HepG2 (cell line): ENCODE data around the gene ZBTB22. TPM values are rescaled to one million over a fixed set of nuclear protein-coding genes. Genes with fewer than 3 reads are reported as not detected.
A peak's percentile ranks its signal among the peaks of the same experiment; 100 is the strongest.

Experiments used
- BRD4 ChIP-seq: sonication (generic); formaldehyde crosslinking; IDR thresholded peaks from 2 replicates; pipeline ENCODE4 v1.4.0; 2020; ENCODE audit warnings: missing genetic modification reagents
- CBX5 ChIP-seq: sonication (generic); formaldehyde crosslinking; IDR thresholded peaks from 2 replicates; pipeline ENCODE4 v1.4.0; 2020; ENCODE audit warnings: missing genetic modification reagents, borderline replicate concordance
- DBP ChIP-seq: sonication (generic); formaldehyde crosslinking; IDR thresholded peaks from 2 replicates; pipeline ENCODE4 v1.4.0; 2020; ENCODE audit warnings: missing genetic modification reagents; ENCODE audit errors: not compliant biosample characterization
- ELK4 ChIP-seq: sonication (generic); formaldehyde crosslinking; IDR thresholded peaks from 2 replicates; pipeline ENCODE4 v1.9.0; 2021; ENCODE audit warnings: missing genetic modification reagents, borderline replicate concordance
- KDM2A ChIP-seq: sonication (generic); formaldehyde crosslinking; IDR thresholded peaks from 2 replicates; pipeline ENCODE4 v1.4.0; 2020; ENCODE audit warnings: low read depth, missing genetic modification reagents, borderline replicate concordance
- KLF11 ChIP-seq: IDR thresholded peaks from 2 replicates; pipeline ENCODE4 v1.6.1; 2016; ENCODE audit warnings: missing compliant biosample characterization
- MXD1 ChIP-seq: sonication (generic); formaldehyde crosslinking; IDR thresholded peaks from 2 replicates; pipeline ENCODE4 v1.4.0; 2020; ENCODE audit warnings: mild to moderate bottlenecking, missing genetic modification reagents
- PBX3 ChIP-seq: sonication (generic); formaldehyde crosslinking; IDR thresholded peaks from 2 replicates; pipeline ENCODE4 v1.8.1; 2023; ENCODE audit warnings: missing genetic modification reagents, inconsistent platforms, borderline replicate concordance
- SP1 ChIP-seq, 2 experiments: fragments of 450-650 bp in 1 of 2; sonication (generic) in 1 of 2; formaldehyde crosslinking in 1 of 2; IDR thresholded peaks; 2 replicates each; pipeline versions ENCODE4 v1.4.0 to v1.6.1; 2016 to 2020; ENCODE audit warnings: missing genetic modification reagents in 1 of 2
- TOPORS ChIP-seq: sonication (generic); formaldehyde crosslinking; IDR thresholded peaks from 2 replicates; pipeline ENCODE4 v1.8.0; 2023; ENCODE audit warnings: mild to moderate bottlenecking, missing genetic modification reagents
- ZIK1 ChIP-seq: sonication (generic); formaldehyde crosslinking; IDR thresholded peaks from 2 replicates; pipeline ENCODE4 v1.5.0; 2020; ENCODE audit warnings: mild to moderate bottlenecking, low read depth, missing genetic modification reagents, borderline replicate concordance
- ZNF256 ChIP-seq: sonication (generic); formaldehyde crosslinking; conservative IDR thresholded peaks from 2 replicates; pipeline ENCODE4 v1.4.0; 2020; ENCODE audit warnings: missing genetic modification reagents
- ZNF260 ChIP-seq: sonication (generic); formaldehyde crosslinking; IDR thresholded peaks from 2 replicates; pipeline ENCODE4 v1.4.0; 2020; ENCODE audit warnings: missing genetic modification reagents, low read depth, mild to moderate bottlenecking, borderline replicate concordance
- ZNF264 ChIP-seq: sonication (generic); formaldehyde crosslinking; IDR thresholded peaks from 2 replicates; pipeline ENCODE4 v1.4.0; 2020; ENCODE audit warnings: missing genetic modification reagents
- ZNF383 ChIP-seq: sonication (generic); formaldehyde crosslinking; IDR thresholded peaks from 2 replicates; pipeline ENCODE4 v1.4.0; 2020; ENCODE audit warnings: missing genetic modification reagents, mild to moderate bottlenecking, borderline replicate concordance
- ZNF589 ChIP-seq: sonication (generic); formaldehyde crosslinking; conservative IDR thresholded peaks from 2 replicates; pipeline ENCODE4 v1.8.0; 2022; ENCODE audit warnings: mild to moderate bottlenecking, moderate library complexity, missing genetic modification reagents
- ZNF747 ChIP-seq: sonication (generic); formaldehyde crosslinking; IDR thresholded peaks from 2 replicates; pipeline ENCODE4 v1.8.1; 2023; ENCODE audit warnings: missing genetic modification reagents, mild to moderate bottlenecking, borderline replicate concordance
- ZNF784 ChIP-seq: sonication (generic); formaldehyde crosslinking; IDR thresholded peaks from 2 replicates; pipeline ENCODE4 v1.5.1; 2020; ENCODE audit warnings: missing genetic modification reagents, mild to moderate bottlenecking, borderline replicate concordance
- polyA plus RNA-seq, 8 experiments: library from polyadenylated mRNA; depleted of rRNA in 3 of 8; stranded (reverse) in 7 of 8; unstranded in 1 of 8; fragments of >200 nt; fragmentation: Illumina TruSeq in 4 of 8; extraction: Trizol in 4 of 8; gene quantifications; 2 replicates each; pipeline versions ENCODE4 v1.2.1 to v1.2.3, GENCODE V29; 2011 to 2016; ENCODE audit warnings: low read depth in 4 of 8, missing spikeins in 1 of 8, mixed read lengths in 1 of 8; ENCODE audit not compliant: insufficient read depth in 1 of 8
- total RNA-seq, 5 experiments: library from RNA; depleted of rRNA; stranded (reverse); fragments of >200 nt; fragmentation: Illumina TruSeq; extraction: Trizol; gene quantifications; 2 replicates each; pipeline ENCODE4 v1.2.3, GENCODE V29; 2016; ENCODE audit warnings: low read depth in 1 of 5
- TF ChIP-seq, protein P1 (sequence below): sonication (generic); formaldehyde crosslinking; IDR thresholded peaks from 2 replicates; pipeline ENCODE4 v1.8.0; 2022; ENCODE audit warnings: missing genetic modification reagents, mild to moderate bottlenecking, inconsistent platforms, borderline replicate concordance
- TF ChIP-seq, protein P2 (sequence below): sonication (generic); formaldehyde crosslinking; IDR thresholded peaks from 2 replicates; pipeline ENCODE4 v1.5.1; 2020; ENCODE audit warnings: mild to moderate bottlenecking, moderate library complexity, missing genetic modification reagents

The ZBTB22 gene
- total and polyA plus RNA-seq, 2 of the 13 experiments (the other 11 are each of a cell fraction or from before 2014, with no cell fraction given) = 8.0 to 10.6 TPM

- TF ChIP-seq MXD1 (peak; percentile 88), ZNF383 (CRISPR knock-in tag) (peak; percentile 90), ZNF589 (CRISPR knock-in tag) (no peak), DBP (CRISPR knock-in tag) (peak; percentile 49), ZIK1 (peak; percentile 77; the same call in 1 of the 2 replicates), ZNF264 (CRISPR knock-in tag) (peak; percentile 81), SP1 (IDR thresholded peaks at IDR 0.05) (no peak), SP1 (CRISPR knock-in tag; IDR thresholded peaks at IDR 0.05) (0 out of 2 replicates have a peak, but pooled peaks have one; percentile 79), ZNF784 (CRISPR knock-in tag) (peak; percentile 84), ZNF747 (CRISPR knock-in tag) (0 out of 2 replicates have a peak, but pooled peaks have one; percentile 57), ZNF256 (CRISPR knock-in tag) (peak; percentile 92), ELK4 (CRISPR knock-in tag) (no peak; the same call in 1 of the 2 replicates), ZNF260 (CRISPR knock-in tag) (no peak), BRD4 (CRISPR knock-in tag) (peak; percentile 100), PBX3 (CRISPR knock-in tag) (peak; percentile 18; the same call in 1 of the 2 replicates), KLF11 (CRISPR knock-in tag) (peak; percentile 90), CBX5 (CRISPR knock-in tag) (peak; percentile 79; the same call in 1 of the 2 replicates), KDM2A (CRISPR knock-in tag) (peak; percentile 90), TOPORS (peak; percentile 58)
- TF ChIP-seq, protein P1, sequence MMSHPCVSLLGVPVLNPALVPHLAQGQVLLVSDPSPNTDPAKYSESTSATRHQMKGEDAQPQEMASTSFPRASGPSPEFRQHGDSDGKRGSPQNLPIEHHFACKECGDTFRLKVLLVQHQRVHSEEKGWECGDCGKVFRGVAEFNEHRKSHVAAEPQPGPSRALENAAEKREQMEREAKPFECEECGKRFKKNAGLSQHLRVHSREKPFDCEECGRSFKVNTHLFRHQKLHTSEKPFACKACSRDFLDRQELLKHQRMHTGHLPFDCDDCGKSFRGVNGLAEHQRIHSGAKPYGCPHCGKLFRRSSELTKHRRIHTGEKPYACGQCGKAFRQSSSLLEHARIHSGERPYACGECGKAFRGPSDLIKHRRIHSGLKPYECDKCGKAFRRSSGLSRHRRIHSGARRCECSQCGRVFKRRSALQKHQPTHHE (CRISPR knock-in tag) = peak; percentile 93
- TF ChIP-seq, protein P2, sequence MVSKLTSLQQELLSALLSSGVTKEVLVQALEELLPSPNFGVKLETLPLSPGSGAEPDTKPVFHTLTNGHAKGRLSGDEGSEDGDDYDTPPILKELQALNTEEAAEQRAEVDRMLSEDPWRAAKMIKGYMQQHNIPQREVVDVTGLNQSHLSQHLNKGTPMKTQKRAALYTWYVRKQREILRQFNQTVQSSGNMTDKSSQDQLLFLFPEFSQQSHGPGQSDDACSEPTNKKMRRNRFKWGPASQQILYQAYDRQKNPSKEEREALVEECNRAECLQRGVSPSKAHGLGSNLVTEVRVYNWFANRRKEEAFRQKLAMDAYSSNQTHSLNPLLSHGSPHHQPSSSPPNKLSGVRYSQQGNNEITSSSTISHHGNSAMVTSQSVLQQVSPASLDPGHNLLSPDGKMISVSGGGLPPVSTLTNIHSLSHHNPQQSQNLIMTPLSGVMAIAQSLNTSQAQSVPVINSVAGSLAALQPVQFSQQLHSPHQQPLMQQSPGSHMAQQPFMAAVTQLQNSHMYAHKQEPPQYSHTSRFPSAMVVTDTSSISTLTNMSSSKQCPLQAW = peak; percentile 69
Observed at GRCh38 chr6:33271468-33272274, 45.9 kb downstream of the ZBTB22 start, which contains the start of the genes RPS18 and VPS52 (continued).
